GM20000 (cell line): ENCODE results near the gene FZD2.
"Not testable (repeated sequence)": the region's sequence is repeated elsewhere in the genome, so short reads cannot be mapped to it uniquely, and the experiment has no call there.

Source experiments
- DNase-seq: peaks from one replicate; pipeline ENCODE4 v3.0.0; 2012; ENCODE audit warnings: low spot score
- TF ChIP-seq, protein P1 (sequence below): IDR thresholded peaks from 2 replicates; pipeline ENCODE4 v1.5.1; 2012; ENCODE audit warnings: mild to moderate bottlenecking, control low read depth; ENCODE audit errors: extremely low read depth, missing control alignments

FZD2 gene

GRCh38 chr17:44529864-44530263 lies 27.4 kb upstream of the FZD2 start:
- TF ChIP-seq, protein P1, sequence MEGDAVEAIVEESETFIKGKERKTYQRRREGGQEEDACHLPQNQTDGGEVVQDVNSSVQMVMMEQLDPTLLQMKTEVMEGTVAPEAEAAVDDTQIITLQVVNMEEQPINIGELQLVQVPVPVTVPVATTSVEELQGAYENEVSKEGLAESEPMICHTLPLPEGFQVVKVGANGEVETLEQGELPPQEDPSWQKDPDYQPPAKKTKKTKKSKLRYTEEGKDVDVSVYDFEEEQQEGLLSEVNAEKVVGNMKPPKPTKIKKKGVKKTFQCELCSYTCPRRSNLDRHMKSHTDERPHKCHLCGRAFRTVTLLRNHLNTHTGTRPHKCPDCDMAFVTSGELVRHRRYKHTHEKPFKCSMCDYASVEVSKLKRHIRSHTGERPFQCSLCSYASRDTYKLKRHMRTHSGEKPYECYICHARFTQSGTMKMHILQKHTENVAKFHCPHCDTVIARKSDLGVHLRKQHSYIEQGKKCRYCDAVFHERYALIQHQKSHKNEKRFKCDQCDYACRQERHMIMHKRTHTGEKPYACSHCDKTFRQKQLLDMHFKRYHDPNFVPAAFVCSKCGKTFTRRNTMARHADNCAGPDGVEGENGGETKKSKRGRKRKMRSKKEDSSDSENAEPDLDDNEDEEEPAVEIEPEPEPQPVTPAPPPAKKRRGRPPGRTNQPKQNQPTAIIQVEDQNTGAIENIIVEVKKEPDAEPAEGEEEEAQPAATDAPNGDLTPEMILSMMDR: no peak
- no peak for DNase-seq

DNA sequence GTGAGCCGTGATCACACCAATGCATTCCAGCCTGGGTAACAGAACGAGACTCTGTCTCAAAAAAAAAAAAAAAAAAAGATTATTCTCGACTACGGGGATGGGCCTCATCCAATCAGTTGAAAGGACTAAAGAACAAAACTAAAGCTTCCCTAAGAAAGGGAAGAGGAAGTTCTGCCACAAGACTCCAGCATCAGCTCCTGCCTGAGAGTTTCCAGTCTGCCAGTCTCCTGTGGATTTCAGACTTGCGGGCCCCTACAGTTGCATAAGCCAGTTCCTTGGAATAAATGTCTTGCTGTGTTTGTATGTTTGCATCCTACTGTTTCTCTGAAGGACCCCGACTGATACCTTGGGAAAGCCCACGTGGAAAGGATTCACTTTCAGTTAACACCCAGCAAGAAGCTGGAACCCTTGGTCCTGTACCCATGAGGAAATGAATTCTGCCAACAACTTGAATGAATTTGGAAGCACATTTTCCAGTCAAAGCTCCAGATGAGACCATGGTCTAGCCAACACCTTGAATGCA lies 26.3 kb upstream of the FZD2 start:
- DNase-seq: no peak
- TF ChIP-seq, protein P1: no peak

DNA sequence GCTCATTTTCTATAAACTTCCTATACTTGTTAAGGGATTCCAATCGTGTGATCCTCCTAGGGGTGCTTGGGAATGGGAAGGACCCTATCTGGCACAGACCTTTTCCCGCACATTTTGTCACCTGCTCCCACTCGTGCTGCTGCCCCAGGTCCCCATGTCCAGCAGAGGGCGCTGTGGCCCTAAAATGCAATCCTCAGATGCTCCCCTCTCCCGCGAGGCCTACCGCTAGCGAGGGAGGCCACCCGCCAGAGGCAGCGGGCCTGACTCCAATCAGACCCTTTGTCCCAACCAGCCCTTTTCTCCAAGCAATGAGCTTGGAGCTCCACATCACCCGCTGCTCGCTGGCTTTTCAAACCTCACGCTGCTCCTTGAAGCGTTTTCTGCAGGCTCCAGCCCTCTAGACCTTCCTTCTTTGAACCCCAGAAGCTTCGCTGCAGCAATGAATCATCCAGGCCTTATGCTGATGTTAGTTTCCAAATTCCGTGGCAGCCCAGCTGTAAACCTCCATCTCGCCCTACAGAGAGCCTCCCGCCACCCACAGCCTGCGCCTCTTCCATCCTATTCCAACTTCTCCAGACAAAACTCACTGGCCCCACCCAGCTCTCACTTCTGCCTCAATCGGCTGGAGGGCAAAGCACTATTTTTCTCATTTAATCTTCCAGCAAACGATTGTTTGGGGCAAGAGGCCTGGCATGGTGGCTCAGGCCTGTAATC lies 23.6 kb upstream of the FZD2 start:
- DNase-seq: peak; percentile 92
- TF ChIP-seq, protein P1: peak; percentile 97

GRCh38 chr17:44536090-44536953 lies 21.0 kb upstream of the FZD2 start:
- DNase-seq: no peak

GRCh38 chr17:44537922-44538321 lies 19.4 kb upstream of the FZD2 start:
- DNase-seq: not testable (repeated sequence)

More at GRCh38 chr17:44536090-44536953, 21.0 kb upstream of the FZD2 start:
- TF ChIP-seq, protein P1: no peak

DNA sequence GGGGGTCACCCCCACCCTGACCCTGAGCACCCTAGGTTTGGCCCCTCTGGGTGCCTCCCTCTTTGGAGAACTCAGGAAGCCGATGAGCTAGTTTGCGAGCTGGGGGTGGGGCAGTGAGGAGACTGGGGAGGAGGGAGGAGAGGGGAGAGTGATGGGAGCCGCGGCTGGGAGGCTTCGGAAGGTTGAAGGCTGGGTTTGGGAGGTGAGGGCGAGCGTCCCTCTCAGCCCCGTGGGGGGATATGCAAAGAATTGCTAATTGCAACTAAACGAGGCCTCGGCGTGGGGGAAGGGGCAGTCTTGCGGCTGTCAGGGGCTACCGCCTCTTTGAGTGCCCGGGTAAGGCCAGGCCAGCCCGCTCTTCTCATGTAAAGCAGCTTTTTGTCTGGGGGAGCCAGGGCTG lies 17.6 kb upstream of the FZD2 start:
- TF ChIP-seq, protein P1: no peak
- no peak for DNase-seq

- no peak for DNase-seq
- TF ChIP-seq, protein P1: no peak
Measured at GRCh38 chr17:44540246-44541084, 16.8 kb upstream of the FZD2 start.
